AG09319 (cell line): ENCODE measurements around the gene REEP3.
"Not testable (repeated sequence)": the region's sequence is repeated elsewhere in the genome, so short reads cannot be mapped to it uniquely, and the experiment has no call there.

Source experiments
- DNase-seq: peaks from one replicate; pipeline ENCODE4 v3.0.0-alpha.2; 2010; ENCODE audit warnings: low read depth; ENCODE audit errors: extremely low read depth
- CTCF ChIP-seq: IDR thresholded peaks from 2 replicates; pipeline ENCODE4 v1.5.1; 2011; ENCODE audit warnings: low read depth, mild to moderate bottlenecking, inconsistent platforms, low read length, moderate library complexity

REEP3 gene

GRCh38 chr10:63487990-63488389 is 33.2 kb upstream of the REEP3 start:
- TF ChIP-seq CTCF = no peak
- DNase-seq = no peak

GRCh38 chr10:63489838-63490237 is 31.4 kb upstream of the REEP3 start:
- no peak for DNase-seq
- TF ChIP-seq CTCF = no peak

GRCh38 chr10:63491588-63492316 is 29.4 kb upstream of the REEP3 start:
- no peak for TF ChIP-seq CTCF
- peak; percentile 63 for DNase-seq

GRCh38 chr10:63492317-63492690 is 28.9 kb upstream of the REEP3 start:
- DNase-seq = not testable (repeated sequence)

- TF ChIP-seq CTCF = no peak
- DNase-seq = no peak
Measured at GRCh38 chr10:63493004-63493403, 28.2 kb upstream of the REEP3 start.

- TF ChIP-seq CTCF = no peak
- DNase-seq = no peak
Measured at GRCh38 chr10:63494951-63495350, 26.2 kb upstream of the REEP3 start.

- DNase-seq = no peak
- TF ChIP-seq CTCF = no peak
Measured at GRCh38 chr10:63496561-63496960, 24.6 kb upstream of the REEP3 start.

GRCh38 chr10:63497321-63497720 is 23.9 kb upstream of the REEP3 start:
- DNase-seq = no peak

More at GRCh38 chr10:63497321-63497720, 23.9 kb upstream of the REEP3 start:
- no peak for TF ChIP-seq CTCF
